Fibroblast of lung (primary cell): ENCODE data around the gene BABAM2.

ENCODE experiments used
- EZH2 ChIP-seq: IDR thresholded peaks from 2 replicates; pipeline ENCODE4 v1.5.1; 2012; ENCODE audit warnings: low read length, control low read depth, mild to moderate bottlenecking; ENCODE audit errors: missing control alignments
- TF ChIP-seq, protein P1 (sequence below), 2 donors: IDR thresholded peaks in 1 of 2; conservative IDR thresholded peaks in 1 of 2; 1 replicate in 1 of 2; 2 replicates in 1 of 2; pipeline ENCODE4 v1.5.1; 2011 to 2012; ENCODE audit warnings: low read length in 2 of 2, control low read depth in 1 of 2, inconsistent platforms in 1 of 2, low read depth in 1 of 2, mild to moderate bottlenecking in 1 of 2

DNA sequence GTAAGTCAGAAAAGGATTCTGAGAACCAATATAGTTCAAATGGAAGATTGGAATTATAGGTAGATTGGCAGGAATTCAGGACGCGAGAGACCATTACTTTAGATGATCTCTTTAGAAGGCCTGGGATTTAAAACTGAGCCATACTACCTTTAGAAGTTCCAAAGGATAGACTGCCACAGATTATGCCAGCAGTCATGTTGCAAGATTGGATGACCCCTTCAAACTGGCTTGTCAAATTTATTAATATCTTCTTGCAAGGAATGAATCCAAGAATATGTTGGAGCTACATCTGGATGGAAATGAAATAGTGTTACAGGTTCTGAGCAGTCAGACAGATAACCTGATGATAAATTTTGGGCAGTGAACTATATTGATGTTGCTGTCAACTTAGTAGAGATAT lies 22.0 kb downstream of the BABAM2 start:
- TF ChIP-seq, protein P1, sequence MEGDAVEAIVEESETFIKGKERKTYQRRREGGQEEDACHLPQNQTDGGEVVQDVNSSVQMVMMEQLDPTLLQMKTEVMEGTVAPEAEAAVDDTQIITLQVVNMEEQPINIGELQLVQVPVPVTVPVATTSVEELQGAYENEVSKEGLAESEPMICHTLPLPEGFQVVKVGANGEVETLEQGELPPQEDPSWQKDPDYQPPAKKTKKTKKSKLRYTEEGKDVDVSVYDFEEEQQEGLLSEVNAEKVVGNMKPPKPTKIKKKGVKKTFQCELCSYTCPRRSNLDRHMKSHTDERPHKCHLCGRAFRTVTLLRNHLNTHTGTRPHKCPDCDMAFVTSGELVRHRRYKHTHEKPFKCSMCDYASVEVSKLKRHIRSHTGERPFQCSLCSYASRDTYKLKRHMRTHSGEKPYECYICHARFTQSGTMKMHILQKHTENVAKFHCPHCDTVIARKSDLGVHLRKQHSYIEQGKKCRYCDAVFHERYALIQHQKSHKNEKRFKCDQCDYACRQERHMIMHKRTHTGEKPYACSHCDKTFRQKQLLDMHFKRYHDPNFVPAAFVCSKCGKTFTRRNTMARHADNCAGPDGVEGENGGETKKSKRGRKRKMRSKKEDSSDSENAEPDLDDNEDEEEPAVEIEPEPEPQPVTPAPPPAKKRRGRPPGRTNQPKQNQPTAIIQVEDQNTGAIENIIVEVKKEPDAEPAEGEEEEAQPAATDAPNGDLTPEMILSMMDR (conservative IDR thresholded peaks at IDR 0.05 in 1 of 2, IDR thresholded peaks at IDR 0.05 in 1 of 2; ENCODE audit: low read depth in 1 of 2, low read length in 2 of 2) = no peak
- no peak for TF ChIP-seq EZH2
